ENCODE data around the gene ARHGDIG.

ARHGDIG gene

DNA sequence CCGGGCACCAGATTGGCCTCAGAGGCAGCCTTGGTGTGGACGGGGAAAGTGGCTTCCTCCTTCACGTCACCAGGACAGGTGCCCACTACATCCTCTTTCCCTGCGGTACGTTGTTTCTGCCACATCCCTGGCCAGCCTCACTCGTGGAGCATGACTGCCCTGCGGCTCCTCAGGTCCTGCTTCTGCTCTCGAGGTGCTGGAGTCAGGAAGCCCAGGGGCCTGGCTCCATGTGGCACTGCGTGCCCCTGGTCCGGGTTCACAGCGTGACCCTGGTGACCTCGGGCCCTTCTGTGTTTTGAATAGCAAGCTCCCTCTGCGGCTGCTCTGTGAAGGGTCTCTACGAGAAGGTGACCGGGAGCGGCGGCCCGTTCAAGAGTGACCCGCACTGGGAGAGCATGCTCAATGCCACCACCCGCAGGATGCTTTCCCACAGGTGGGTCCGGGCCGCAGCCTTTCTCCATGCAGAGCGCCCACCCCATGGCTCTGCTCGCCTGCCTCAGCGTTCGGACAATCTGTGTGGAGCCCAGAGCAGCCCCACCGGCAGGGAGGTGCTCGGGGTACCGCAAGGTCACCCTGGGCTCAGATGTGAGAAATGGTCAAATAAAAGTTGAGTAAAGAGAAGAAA lies 18.2 kb upstream of the ARHGDIG start:
- H3K4me3 ChIP-seq (ENCODE audit: low read length): no peak overlapping the region
- H3K4me2 ChIP-seq (ENCODE audit: low read length): no peak overlapping the region
- TF ChIP-seq, protein P1, sequence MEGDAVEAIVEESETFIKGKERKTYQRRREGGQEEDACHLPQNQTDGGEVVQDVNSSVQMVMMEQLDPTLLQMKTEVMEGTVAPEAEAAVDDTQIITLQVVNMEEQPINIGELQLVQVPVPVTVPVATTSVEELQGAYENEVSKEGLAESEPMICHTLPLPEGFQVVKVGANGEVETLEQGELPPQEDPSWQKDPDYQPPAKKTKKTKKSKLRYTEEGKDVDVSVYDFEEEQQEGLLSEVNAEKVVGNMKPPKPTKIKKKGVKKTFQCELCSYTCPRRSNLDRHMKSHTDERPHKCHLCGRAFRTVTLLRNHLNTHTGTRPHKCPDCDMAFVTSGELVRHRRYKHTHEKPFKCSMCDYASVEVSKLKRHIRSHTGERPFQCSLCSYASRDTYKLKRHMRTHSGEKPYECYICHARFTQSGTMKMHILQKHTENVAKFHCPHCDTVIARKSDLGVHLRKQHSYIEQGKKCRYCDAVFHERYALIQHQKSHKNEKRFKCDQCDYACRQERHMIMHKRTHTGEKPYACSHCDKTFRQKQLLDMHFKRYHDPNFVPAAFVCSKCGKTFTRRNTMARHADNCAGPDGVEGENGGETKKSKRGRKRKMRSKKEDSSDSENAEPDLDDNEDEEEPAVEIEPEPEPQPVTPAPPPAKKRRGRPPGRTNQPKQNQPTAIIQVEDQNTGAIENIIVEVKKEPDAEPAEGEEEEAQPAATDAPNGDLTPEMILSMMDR (IDR thresholded peaks at IDR 0.05; ENCODE audit: low read depth, low read length, poor library complexity, severe bottlenecking): no peak
- TF ChIP-seq EZH2phosphoT487 (IDR thresholded peaks at IDR 0.05; ENCODE audit: borderline replicate concordance, low read length): no peak
- 0 out of 2 replicates have a peak, but pooled peaks cover 4% of the 10 kb centered on the region for H3K36me3 ChIP-seq (ENCODE audit: control insufficient read depth, low read length)
- H3K27ac ChIP-seq (ENCODE audit: low read depth, low read length): no peak overlapping the region
- H3F3A ChIP-seq (ENCODE audit: control insufficient read depth, insufficient read depth): no peaks in the 10 kb centered on the region
- no peaks in the 10 kb centered on the region for H3K4me1 ChIP-seq (ENCODE audit: control insufficient read depth, low read length)
- H3K79me2 ChIP-seq (ENCODE audit: control insufficient read depth, low read length): no peaks in the 10 kb centered on the region
- no peaks in the 10 kb centered on the region for H3K9me3 ChIP-seq (ENCODE audit: control insufficient read depth, insufficient read depth, low read length)
- H3K27me3 ChIP-seq (ENCODE audit: control insufficient read depth, low read length): no peaks in the 10 kb centered on the region
- no peaks in the 10 kb centered on the region for H4K20me1 ChIP-seq (ENCODE audit: control insufficient read depth, insufficient read depth, low read depth, low read length)
- no peaks in the 10 kb centered on the region for H3K9me2 ChIP-seq (replicated peaks; ENCODE audit: control insufficient read depth, low read length)

DNA sequence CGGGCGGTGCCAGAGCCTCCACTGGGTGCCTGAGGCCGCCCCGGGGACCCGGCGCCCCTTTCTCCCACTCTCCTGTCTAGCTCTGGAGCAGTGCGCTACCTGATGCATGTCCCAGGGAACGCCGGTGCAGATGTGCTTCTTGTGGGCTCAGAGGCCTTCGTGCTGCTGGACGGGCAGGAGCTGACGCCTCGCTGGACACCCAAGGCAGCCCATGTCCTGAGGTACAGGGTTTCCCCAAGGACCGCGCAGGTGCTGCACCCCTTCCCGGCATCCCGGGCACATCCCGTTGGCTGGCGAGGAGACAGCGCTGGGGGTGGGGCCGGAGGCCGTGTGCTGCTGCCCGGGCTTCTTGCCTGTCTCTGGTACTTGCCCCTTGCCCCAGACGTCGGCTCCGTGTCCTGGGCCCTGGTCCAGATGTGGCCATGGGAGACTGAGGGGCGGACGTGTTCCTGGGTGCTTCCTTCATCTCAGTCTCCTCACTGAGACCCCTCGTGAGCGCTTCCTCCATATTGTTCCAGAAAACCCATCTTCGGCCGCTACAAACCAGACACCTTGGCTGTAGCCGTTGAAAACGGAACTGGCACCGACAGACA lies 17.1 kb upstream of the ARHGDIG start:
- H3K9me3 ChIP-seq (ENCODE audit: control insufficient read depth, insufficient read depth, low read length): no peaks in the 10 kb centered on the region
- H3F3A ChIP-seq (ENCODE audit: control insufficient read depth, insufficient read depth): no peaks in the 10 kb centered on the region
- no peaks in the 10 kb centered on the region for H3K4me1 ChIP-seq (ENCODE audit: control insufficient read depth, low read length)
- no peak overlapping the region for H3K4me2 ChIP-seq (ENCODE audit: low read length)
- no peak for TF ChIP-seq EZH2phosphoT487 (IDR thresholded peaks at IDR 0.05; ENCODE audit: borderline replicate concordance, low read length)
- TF ChIP-seq, protein P1 (IDR thresholded peaks at IDR 0.05; ENCODE audit: low read depth, low read length, poor library complexity, severe bottlenecking): no peak
- H3K79me2 ChIP-seq (ENCODE audit: control insufficient read depth, low read length): no peaks in the 10 kb centered on the region
- no peaks in the 10 kb centered on the region for H3K9me2 ChIP-seq (replicated peaks; ENCODE audit: control insufficient read depth, low read length)
- no peak overlapping the region for H3K27ac ChIP-seq (ENCODE audit: low read depth, low read length)
- H3K36me3 ChIP-seq (ENCODE audit: control insufficient read depth, low read length): 0 out of 2 replicates have a peak, but pooled peaks cover 4% of the 10 kb centered on the region
- H4K20me1 ChIP-seq (ENCODE audit: control insufficient read depth, insufficient read depth, low read depth, low read length): no peaks in the 10 kb centered on the region
- no peak overlapping the region for H3K4me3 ChIP-seq (ENCODE audit: low read length)
- no peaks in the 10 kb centered on the region for H3K27me3 ChIP-seq (ENCODE audit: control insufficient read depth, low read length)

DNA sequence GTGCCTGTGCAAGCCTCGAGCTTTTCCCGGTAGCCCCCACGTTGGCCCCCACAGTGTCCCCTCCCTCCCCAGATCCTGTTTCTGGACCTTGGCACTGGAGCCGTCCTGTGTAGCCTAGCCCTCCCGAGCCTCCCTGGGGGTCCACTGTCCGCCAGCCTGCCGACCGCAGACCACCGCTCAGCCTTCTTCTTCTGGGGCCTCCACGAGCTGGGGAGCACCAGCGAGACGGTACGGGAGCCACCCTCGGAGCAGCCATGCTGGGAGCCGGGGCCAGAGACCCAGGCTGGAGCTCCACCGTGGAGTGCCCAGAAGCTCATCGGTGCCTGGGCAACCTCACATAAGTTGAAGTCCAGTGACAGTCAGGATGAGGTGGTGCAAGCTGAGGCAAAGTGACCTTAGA lies 16.4 kb upstream of the ARHGDIG start:
- Histone ChIP-seq H3K79me2 (ENCODE audit: control insufficient read depth, low read length) (no peaks in the 10 kb centered on the region), H3K4me1 (ENCODE audit: control insufficient read depth, low read length) (no peaks in the 10 kb centered on the region), H3K9me2 (replicated peaks; ENCODE audit: control insufficient read depth, low read length) (no peaks in the 10 kb centered on the region), H3K4me3 (ENCODE audit: low read length) (no peak overlapping the region), H3K9me3 (ENCODE audit: control insufficient read depth, insufficient read depth, low read length) (no peaks in the 10 kb centered on the region), H3K4me2 (ENCODE audit: low read length) (no peak overlapping the region), H3K27ac (ENCODE audit: low read depth, low read length) (no peak overlapping the region), H3F3A (ENCODE audit: control insufficient read depth, insufficient read depth) (no peaks in the 10 kb centered on the region), H3K27me3 (ENCODE audit: control insufficient read depth, low read length) (no peaks in the 10 kb centered on the region), H3K36me3 (ENCODE audit: control insufficient read depth, low read length) (0 out of 2 replicates have a peak, but pooled peaks cover 4% of the 10 kb centered on the region), H4K20me1 (ENCODE audit: control insufficient read depth, insufficient read depth, low read depth, low read length) (no peaks in the 10 kb centered on the region)
- no peak for TF ChIP-seq EZH2phosphoT487 (IDR thresholded peaks at IDR 0.05; ENCODE audit: borderline replicate concordance, low read length)
- TF ChIP-seq, protein P1 (IDR thresholded peaks at IDR 0.05; ENCODE audit: low read depth, low read length, poor library complexity, severe bottlenecking): no peak

Measured in DOHH2 (cell line).